Activated CD8-positive, alpha-beta T cell treated with anti-CD3 and anti-CD28 coated beads for 36 hours (primary cell): ENCODE data around the gene NCOA1. TPM values are rescaled to one million over a fixed set of nuclear protein-coding genes. Genes with fewer than 3 reads are reported as not detected.

ENCODE experiments used
- ATAC-seq: fragments of 200-7000 bp; cut with Tn5 transposase; one replicate; pipeline ENCODE4 v1.10.0; 2021; ENCODE audit warnings: mild to moderate bottlenecking, moderate library complexity
- CTCF ChIA-PET: fragments of 350-600 bp; sonication (Branson Sonifier 250); formaldehyde crosslinking; loops from one replicate; lab custom pipeline; 2021; ENCODE audit warnings: antibody characterized with exemption; lab: Charles Lee
- POLR2A ChIA-PET: fragments of 350-600 bp; sonication (Branson Sonifier 250); formaldehyde crosslinking; loops from one replicate; lab custom pipeline; 2021; ENCODE audit warnings: antibody characterized with exemption; lab: Charles Lee
- DNase-seq: peaks from one replicate; pipeline ENCODE4 v3.0.0-alpha.2; 2020
- H3K27ac Mint-ChIP-seq: one replicate; pipeline ENCODE4 v1.8.0; 2021; ENCODE audit warnings: mild to moderate bottlenecking, mixed read lengths
- H3K27me3 Mint-ChIP-seq: one replicate; pipeline ENCODE4 v1.8.0; 2021; ENCODE audit warnings: mixed read lengths
- H3K36me3 Mint-ChIP-seq: one replicate; pipeline ENCODE4 v1.8.0; 2021; ENCODE audit warnings: low read depth, mixed read lengths
- H3K4me1 Mint-ChIP-seq: one replicate; pipeline ENCODE4 v1.8.0; 2021; ENCODE audit warnings: low read depth, mixed read lengths
- H3K4me3 Mint-ChIP-seq: one replicate; pipeline ENCODE4 v1.8.0; 2021; ENCODE audit warnings: mild to moderate bottlenecking, moderate library complexity, mixed read lengths
- H3K9me3 Mint-ChIP-seq: one replicate; pipeline ENCODE4 v1.8.0; 2021; ENCODE audit warnings: mixed read lengths
- intact Hi-C: fragments of 100-400 bp; cut with micrococcal nuclease; formaldehyde crosslinking; loops from one replicate; pipeline ENCODE4 v1.10.0; 2022
- total RNA-seq, 2 experiments: library from RNA; stranded (reverse); gene quantifications; one replicate each; pipeline ENCODE4 v1.2.3, GENCODE V29; 2021
- TF ChIP-seq, protein P1 (sequence below): fragments of 200-600 bp; IDR thresholded peaks from one replicate; pipeline ENCODE4 v1.8.0; 2022; ENCODE audit warnings: antibody characterized with exemption, mild to moderate bottlenecking

The NCOA1 gene
- total RNA-seq, 2 experiments from 2014 or later: 16.8 to 17.1 TPM

DNA sequence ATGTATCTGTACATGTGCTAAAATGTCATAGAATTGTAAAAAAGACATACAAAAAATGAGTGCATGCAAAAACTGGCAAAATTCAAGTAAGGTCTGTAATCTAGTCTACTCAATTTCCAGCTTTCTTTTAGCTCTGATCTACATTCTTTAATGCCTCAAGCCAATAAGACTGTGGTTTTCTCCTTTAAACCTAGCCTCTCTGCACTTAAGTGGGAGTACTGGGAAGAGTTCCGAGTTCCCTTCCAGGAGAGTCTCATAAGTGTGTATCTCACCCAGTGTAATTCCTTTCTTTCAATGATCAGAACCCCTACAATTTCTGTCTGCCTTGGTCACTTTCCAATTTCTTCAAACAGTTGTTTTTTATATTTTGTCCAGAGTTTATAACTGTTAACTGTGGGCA is 152.0 kb downstream of the NCOA1 start:
- TF ChIP-seq, protein P1, sequence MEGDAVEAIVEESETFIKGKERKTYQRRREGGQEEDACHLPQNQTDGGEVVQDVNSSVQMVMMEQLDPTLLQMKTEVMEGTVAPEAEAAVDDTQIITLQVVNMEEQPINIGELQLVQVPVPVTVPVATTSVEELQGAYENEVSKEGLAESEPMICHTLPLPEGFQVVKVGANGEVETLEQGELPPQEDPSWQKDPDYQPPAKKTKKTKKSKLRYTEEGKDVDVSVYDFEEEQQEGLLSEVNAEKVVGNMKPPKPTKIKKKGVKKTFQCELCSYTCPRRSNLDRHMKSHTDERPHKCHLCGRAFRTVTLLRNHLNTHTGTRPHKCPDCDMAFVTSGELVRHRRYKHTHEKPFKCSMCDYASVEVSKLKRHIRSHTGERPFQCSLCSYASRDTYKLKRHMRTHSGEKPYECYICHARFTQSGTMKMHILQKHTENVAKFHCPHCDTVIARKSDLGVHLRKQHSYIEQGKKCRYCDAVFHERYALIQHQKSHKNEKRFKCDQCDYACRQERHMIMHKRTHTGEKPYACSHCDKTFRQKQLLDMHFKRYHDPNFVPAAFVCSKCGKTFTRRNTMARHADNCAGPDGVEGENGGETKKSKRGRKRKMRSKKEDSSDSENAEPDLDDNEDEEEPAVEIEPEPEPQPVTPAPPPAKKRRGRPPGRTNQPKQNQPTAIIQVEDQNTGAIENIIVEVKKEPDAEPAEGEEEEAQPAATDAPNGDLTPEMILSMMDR: no peak
- Mint-ChIP-seq H3K27ac (no peak overlapping the region), H3K27me3 (no peaks in the 10 kb centered on the region), H3K4me1 (peaks cover 15% of the 10 kb centered on the region), H3K4me3 (no peak overlapping the region), H3K36me3 (peaks cover 10% of the 10 kb centered on the region), H3K9me3 (peaks cover 2% of the 10 kb centered on the region)
- ChIA-PET CTCF (interaction anchor here (1.3 kb wide), 1 partner anchor 16 kb away, joined by 3 read pairs; no protein-coding TSS in a partner anchor), POLR2A (no interaction called here)
- DNase-seq: no peak
- ATAC-seq: no peak
- intact Hi-C loops: no loop called here

DNA sequence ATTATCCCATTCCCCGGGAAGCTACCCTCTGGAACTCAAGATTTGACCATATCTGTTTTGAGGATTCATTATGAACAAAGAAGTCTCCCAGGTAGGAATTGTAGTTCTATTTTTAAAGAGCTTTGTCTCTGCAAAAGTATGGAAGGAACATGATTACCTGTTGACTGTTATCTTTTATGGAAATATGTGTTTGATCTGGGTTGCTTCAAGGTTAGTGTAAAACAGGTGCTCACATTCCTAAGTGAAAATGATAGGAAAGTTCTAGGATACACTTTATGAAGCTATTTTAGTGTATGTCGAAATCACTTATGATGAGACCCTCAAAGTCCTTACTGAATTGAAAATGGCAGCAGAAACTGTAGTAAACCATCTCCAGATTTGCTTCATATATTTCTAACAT is 153.0 kb downstream of the NCOA1 start:
- ATAC-seq (no peak), DNase-seq (no peak)
- no peaks in the 10 kb centered on the region for H3K9me3 Mint-ChIP-seq
- no peak overlapping the region for H3K4me3 Mint-ChIP-seq
- intact Hi-C loops: no loop called here
- H3K36me3 Mint-ChIP-seq: peaks cover 6% of the 10 kb centered on the region
- TF ChIP-seq, protein P1: no peak
- no peaks in the 10 kb centered on the region for H3K27me3 Mint-ChIP-seq
- ChIA-PET POLR2A (interaction anchor here (1.0 kb wide), 1 partner anchor 9 kb away, joined by 3 read pairs; no protein-coding TSS in a partner anchor), CTCF (no interaction called here)
- peaks cover 10% of the 10 kb centered on the region for H3K4me1 Mint-ChIP-seq
- H3K27ac Mint-ChIP-seq: no peak overlapping the region

DNA sequence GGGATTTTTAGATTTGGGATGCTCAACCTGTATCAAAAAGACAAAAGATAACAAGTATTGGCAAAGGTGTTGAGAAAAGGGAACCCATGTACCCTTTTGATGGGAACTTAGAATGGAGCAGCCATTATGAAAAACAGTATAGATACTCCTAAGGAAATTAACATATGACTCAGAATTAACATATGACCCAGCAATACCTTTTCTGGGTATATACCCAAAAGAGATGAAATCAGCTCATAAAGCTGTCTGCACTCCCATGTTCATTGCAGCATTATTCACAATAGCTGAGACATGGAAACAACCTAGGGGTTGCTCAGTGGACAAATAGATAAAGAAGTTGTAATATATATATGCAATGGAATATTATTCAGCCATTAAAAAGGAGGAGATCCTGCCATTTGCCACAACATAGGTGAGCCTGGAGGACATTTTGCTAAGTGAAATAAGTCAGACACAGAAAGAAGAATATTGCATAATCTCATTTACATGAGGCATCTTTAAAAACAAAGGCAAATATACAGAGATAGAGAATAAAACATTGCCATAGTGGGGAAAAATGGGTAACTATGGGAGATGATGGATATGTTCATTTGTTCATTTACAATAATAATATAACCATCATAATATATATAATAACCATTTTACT is 160.1 kb downstream of the NCOA1 start:
- peaks cover 5% of the 10 kb centered on the region for H3K9me3 Mint-ChIP-seq
- H3K4me3 Mint-ChIP-seq: no peak overlapping the region
- H3K36me3 Mint-ChIP-seq: peaks cover 3% of the 10 kb centered on the region
- DNase-seq (no peak), ATAC-seq (no peak)
- intact Hi-C loops: no loop called here
- TF ChIP-seq, protein P1: no peak
- H3K4me1 Mint-ChIP-seq: peaks cover 9% of the 10 kb centered on the region
- ChIA-PET POLR2A (no interaction called here), CTCF (no interaction called here)
- H3K27me3 Mint-ChIP-seq: no peaks in the 10 kb centered on the region
- H3K27ac Mint-ChIP-seq: no peak overlapping the region

DNA sequence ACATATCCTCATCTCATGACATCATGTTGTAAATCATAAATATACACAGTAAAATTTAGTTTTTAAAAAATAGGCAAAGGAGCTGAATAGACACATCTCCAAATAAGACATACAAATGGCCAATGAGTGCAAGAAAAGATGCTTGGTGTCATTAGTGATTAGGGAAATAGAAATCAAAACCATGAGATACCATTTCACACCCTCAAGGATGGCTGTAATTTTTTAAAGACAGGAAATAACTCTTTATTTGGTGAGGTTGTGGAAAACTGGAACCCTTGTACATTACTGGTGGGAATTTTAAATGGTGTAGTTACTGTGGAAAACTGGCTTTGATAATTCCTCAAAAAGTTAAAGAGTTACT is 160.6 kb downstream of the NCOA1 start:
- peaks cover 3% of the 10 kb centered on the region for H3K36me3 Mint-ChIP-seq
- H3K9me3 Mint-ChIP-seq: peaks cover 5% of the 10 kb centered on the region
- intact Hi-C loops: no loop called here
- no peak overlapping the region for H3K27ac Mint-ChIP-seq
- H3K4me3 Mint-ChIP-seq: no peak overlapping the region
- H3K27me3 Mint-ChIP-seq: no peaks in the 10 kb centered on the region
- ATAC-seq (no peak), DNase-seq (no peak)
- peaks cover 9% of the 10 kb centered on the region for H3K4me1 Mint-ChIP-seq
- CTCF ChIA-PET: no interaction called here
- TF ChIP-seq, protein P1: no peak
- POLR2A ChIA-PET: no interaction called here

DNA sequence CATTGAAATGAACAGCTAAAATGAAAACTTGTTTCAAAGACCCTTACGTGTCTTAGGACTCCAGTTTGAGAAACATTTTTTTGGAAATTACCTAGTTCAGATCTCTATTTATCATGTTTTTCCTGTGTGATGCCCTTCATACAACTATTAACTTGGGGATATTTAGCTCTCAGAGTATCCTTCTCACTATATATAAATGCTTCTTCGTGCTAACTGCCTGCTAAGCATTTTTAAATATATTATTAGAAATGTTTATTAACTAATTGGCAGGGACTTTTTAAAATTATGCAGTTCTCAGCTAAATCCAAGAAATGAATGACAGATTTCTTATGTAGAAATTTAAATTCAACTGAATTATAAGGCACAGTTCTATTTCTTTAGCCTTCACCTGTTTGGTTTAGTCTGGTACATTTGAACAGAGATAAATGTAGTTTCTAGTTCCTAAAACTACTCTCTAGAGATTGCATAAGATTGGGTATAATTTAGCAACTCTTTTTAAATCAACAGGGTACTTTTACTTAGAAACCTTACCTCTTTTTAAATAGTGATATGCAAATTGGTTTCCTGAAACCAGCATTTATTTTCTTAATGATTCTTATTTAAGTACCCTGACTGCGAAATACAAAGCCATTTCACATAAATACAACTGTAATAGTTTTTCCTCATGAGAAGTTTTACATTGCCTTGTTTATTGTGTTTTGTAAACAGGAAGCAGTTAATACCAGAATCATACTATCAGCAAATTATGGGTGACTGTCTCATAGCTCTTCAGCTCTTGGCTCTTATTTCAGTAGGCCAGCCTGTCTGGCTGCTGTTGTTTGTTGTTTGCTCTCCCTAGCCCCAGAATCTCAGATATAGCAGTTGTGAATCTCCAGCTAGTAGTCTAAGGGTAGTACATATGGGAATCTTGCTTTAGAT is 161.5 kb downstream of the NCOA1 start:
- H3K27ac Mint-ChIP-seq: no peak overlapping the region
- POLR2A ChIA-PET: no interaction called here
- ATAC-seq: no peak

More for the DNA sequence above, 161.5 kb downstream of the NCOA1 start:
- TF ChIP-seq, protein P1: no peak
- no peak for DNase-seq
- peaks cover 11% of the 10 kb centered on the region for H3K4me1 Mint-ChIP-seq
- no peaks in the 10 kb centered on the region for H3K27me3 Mint-ChIP-seq
- H3K9me3 Mint-ChIP-seq: peaks cover 5% of the 10 kb centered on the region
- no peak overlapping the region for H3K4me3 Mint-ChIP-seq
- intact Hi-C loops: no loop called here
- H3K36me3 Mint-ChIP-seq: peaks cover 3% of the 10 kb centered on the region
- CTCF ChIA-PET: no interaction called here
